Vein endothelial cell (primary cell): Measurements from ENCODE around the gene DST. TPM values are rescaled to one million over a fixed set of nuclear protein-coding genes. Genes with fewer than 3 reads are reported as not detected.

ENCODE experiments used
- total RNA-seq: library from RNA; depleted of rRNA; stranded (reverse); fragments of >200 nt; gene quantifications from 2 replicates; pipeline ENCODE4 v1.2.3, GENCODE V29; 2012

The DST gene
- total RNA-seq: 334 and 369 TPM in 2 replicates

DNA sequence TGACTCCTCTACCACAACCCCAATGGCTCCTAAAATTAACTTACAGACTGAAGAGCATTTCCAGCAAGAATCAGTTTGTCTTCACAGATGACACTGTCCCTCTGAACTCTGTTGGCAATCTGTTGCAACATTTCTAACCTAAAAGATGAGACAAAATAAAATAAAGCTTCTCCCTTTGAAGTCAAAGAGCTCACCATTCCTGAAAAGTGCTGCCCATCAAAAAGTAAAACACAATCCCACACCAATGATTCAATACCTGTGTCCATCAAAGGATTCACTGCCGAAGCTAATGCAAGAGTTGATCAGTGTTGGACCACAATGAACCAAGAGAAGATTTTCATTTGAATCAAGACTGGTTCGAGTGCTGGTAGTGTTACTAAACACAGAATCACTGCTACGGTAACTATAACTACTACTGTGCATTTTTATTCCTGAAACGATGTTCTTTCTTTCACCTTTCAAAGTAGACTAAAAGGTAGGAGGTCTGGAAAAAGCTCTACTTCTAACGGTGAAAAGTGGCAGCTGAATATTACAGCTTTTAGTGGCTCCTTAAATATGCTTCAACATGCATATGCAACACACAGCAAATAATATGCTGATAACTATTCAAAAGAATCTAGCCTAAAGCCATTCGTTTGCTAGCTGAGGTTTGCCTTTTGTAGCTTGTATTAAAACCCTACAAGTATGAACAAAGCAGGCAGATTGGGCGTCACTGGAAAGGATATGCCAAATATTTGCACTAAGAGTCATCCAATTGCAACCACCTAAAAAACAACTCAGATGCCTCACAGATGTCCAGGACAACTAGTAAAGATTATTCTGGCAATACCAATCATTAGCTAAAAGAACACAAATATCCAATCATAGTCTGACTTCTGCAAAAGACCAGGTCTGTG is at the start of gene DST:
Gene DST (minus strand): TSS at position 524 of the 896 bp plus-strand sequence.

